Bronchial epithelial cell (primary cell): ENCODE measurements around the gene BDP1. TPM values are rescaled to one million over a fixed set of nuclear protein-coding genes. Genes with fewer than 3 reads are reported as not detected.
A peak's percentile ranks its signal among the peaks of the same experiment; 100 is the strongest.
"Not testable (repeated sequence)": the region's sequence is repeated elsewhere in the genome, so short reads cannot be mapped to it uniquely, and the experiment has no call there.

Experiments used
- DNase-seq: peaks from one replicate; pipeline ENCODE4 v3.0.0-alpha.2; 2010; ENCODE audit warnings: low read depth
- FAIRE-seq: peaks from 2 replicates; lab custom pipeline; 2011; peaks lifted over from hg19 to GRCh38; lab: Jason Lieb, UNC
- H3K27me3 ChIP-seq: 2 replicates; pipeline ENCODE4 v1.5.1; 2011; ENCODE audit warnings: low read length; ENCODE audit not compliant: control insufficient read depth, insufficient read depth
- H3K36me3 ChIP-seq: 2 replicates; pipeline ENCODE4 v1.5.1; 2011; ENCODE audit warnings: low read length; ENCODE audit not compliant: control insufficient read depth, insufficient read depth
- H3K4me3 ChIP-seq: 2 replicates; pipeline ENCODE4 v1.5.1; 2011; ENCODE audit warnings: mild to moderate bottlenecking, low read depth, low read length, control low read depth
- total RNA-seq: library from RNA; depleted of rRNA; stranded (reverse); fragments of >200 nt; gene quantifications from 2 replicates; pipeline ENCODE4 v1.2.1, GENCODE V29; 2014
- TF ChIP-seq, protein P1 (sequence below): IDR thresholded peaks from 2 replicates; pipeline ENCODE4 v1.5.1; 2011; ENCODE audit warnings: mild to moderate bottlenecking, moderate library complexity, low read length, control low read depth, inconsistent platforms; ENCODE audit not compliant: insufficient read depth, severe bottlenecking

Gene BDP1, protein sequence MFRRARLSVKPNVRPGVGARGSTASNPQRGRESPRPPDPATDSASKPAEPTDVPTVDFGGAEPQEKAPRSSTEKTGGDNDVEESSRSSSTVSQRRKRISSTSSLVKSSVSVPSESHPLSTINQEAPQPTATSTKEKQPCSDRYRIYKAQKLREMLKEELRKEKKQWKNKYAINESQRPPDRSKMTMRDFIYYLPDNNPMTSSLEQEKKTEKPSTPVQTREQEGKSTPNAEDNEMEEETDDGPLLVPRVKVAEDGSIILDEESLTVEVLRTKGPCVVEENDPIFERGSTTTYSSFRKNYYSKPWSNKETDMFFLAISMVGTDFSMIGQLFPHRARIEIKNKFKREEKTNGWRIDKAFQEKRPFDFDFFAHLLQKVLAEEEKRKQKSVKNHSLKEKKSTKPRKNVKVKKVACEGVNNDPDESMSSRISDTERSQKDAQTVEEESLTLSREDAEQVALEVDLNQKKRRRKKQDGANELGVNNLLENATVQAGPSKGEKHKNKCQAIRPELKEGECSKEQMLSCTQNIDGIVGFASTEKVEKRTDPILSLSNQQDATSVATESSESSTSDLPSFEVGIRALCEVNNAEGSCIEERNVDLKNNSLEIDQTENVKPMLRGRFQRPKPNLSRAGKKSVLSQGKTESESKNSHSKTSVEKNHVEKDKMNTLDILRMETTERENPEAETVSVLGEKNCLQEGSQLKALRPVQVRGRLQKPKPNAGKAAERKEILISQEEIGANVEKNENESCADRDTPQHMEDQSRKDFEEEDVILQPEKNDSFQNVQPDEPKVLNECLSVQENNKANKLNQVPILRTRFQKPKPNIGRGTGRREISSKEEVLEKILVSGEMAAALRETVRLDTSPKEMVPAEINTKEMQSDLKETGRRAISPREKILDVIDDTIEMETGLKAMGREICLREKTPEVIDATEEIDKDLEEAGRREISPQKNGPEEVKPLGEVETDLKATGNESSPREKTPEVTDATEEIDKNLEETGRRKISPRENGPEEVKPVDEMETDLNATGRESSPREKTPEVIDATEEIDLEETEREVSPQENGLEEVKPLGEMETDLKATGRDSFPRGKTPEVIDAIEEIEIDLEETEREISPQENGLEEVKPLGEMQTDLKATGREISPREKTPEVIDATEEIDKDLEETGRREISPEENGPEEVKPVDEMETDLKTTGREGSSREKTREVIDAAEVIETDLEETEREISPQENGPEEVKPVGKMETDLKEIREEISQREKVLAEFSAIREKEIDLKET (N-terminal part only)
- total RNA-seq = 17.1 and 19.5 TPM in 2 replicates

DNA sequence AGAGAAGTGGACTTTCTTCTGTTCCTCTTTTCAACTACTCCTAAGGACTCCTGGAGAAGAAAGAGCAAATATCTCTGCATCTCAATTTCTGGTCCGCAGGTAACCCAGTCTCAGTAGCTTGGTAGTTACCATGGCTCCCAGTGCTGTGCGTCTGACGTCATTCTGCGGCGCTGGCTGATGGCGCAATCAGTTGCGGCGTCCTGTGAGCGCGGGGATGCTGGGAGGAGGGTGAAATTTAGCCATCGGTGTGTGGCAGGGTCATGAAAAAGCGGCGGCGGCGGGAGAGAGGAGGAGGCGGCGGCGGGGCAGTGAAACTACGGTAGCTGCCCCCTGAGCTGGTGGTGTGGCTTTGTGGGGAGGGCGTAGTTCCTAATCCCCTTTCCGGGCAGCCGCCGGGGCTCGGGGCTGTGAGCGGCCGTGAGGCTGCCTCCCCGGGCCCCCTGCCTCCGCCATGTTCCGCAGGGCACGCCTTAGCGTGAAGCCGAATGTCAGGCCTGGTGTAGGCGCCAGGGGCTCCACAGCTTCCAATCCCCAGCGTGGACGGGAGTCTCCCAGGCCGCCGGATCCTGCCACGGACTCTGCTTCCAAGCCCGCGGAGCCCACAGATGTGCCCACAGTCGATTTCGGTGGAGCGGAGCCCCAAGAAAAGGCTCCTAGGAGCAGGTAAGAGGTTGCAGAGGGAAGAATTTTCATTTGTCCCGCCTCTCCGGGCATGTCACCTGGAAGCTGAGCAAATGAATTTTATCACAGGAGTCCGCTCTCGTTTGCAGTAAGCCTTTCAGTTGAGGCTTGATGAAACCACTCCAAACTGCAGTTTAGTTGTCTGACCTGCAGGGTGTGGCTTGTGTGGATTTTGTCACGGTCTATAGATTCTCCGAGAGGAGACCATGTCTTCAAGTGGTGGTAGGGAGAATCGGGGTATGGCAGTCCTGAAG lies at the start of gene BDP1:
BDP1 (plus strand) TSS at position 225 of the 935 bp plus-strand sequence; CDS start at position 452, 227 bp downstream.
- FAIRE-seq (no peak), DNase-seq (peak; percentile 88)
- peaks cover 6% of the 10 kb centered on the region for H3K36me3 ChIP-seq

DNA sequence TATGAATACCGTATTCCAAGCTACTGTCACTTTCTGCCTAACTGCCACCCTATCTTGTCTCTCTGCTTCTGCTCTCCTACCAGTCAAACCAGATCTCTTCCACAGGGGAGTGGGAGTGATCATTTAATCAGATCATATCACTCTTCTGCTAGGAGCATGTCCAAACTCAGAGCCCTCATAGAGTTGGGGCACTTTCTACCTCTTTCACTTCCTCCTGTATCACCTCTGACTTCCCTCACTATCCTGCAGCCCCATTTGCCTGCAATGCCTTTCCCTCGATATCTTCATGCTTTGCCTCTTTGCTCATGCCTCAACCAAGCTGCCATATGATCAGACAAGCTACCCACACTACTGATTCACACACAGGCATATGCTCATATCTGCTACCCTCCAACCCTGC lies 45.4 kb upstream of the BDP1 start:
- H3K27me3 ChIP-seq, DNase-seq, H3K36me3 ChIP-seq, H3K4me3 ChIP-seq: not testable (repeated sequence)
- peak; percentile 28 for FAIRE-seq

More for the DNA sequence above, at the start of gene BDP1:
- no peaks in the 10 kb centered on the region for H3K27me3 ChIP-seq
- TF ChIP-seq, protein P1, sequence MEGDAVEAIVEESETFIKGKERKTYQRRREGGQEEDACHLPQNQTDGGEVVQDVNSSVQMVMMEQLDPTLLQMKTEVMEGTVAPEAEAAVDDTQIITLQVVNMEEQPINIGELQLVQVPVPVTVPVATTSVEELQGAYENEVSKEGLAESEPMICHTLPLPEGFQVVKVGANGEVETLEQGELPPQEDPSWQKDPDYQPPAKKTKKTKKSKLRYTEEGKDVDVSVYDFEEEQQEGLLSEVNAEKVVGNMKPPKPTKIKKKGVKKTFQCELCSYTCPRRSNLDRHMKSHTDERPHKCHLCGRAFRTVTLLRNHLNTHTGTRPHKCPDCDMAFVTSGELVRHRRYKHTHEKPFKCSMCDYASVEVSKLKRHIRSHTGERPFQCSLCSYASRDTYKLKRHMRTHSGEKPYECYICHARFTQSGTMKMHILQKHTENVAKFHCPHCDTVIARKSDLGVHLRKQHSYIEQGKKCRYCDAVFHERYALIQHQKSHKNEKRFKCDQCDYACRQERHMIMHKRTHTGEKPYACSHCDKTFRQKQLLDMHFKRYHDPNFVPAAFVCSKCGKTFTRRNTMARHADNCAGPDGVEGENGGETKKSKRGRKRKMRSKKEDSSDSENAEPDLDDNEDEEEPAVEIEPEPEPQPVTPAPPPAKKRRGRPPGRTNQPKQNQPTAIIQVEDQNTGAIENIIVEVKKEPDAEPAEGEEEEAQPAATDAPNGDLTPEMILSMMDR = peak; percentile 40
- peak within 1 kb of the TSS; percentile 90 for H3K4me3 ChIP-seq

DNA sequence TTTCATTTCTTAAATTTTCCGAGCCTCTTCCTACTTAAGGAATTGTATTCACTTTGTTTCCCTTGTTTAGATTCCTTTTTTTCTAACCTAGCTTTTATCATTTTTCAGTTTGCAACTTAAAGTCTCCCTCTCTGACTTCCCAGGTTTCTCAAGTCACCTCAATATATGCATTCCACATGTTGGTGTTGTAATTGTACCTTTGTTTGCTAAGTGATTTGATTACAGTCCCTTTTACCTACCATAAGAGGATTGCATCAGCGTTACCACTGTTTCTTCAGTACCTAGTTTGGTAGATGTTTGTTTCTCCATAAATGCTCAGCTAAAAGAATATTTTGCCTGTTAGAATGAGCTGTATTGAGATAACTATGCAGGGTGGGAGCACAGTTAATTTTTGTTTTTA lies 39.8 kb upstream of the BDP1 start:
- not testable (repeated sequence) for DNase-seq, H3K4me3 ChIP-seq, H3K36me3 ChIP-seq, H3K27me3 ChIP-seq, FAIRE-seq

DNA sequence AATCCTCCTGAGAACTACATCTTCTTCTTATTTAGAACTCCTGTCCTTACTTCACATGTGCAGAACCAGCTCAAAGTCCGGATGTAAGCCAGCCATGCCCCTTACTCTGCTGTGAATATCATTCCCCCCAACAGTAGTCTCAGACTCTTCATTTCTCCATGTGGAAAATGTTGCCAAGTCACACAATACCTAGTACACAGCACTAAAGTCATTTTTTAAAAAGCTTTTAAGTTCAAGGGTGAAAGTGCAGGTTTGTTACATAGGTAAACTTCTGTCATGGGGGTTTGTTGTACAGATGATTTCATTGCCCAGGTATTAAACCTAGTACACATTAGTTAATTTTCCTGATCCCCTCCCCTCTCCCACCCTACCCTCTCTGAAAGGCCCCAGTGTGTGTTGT lies 37.4 kb upstream of the BDP1 start:
- DNase-seq, H3K36me3 ChIP-seq, H3K27me3 ChIP-seq, H3K4me3 ChIP-seq, FAIRE-seq: not testable (repeated sequence)

DNA sequence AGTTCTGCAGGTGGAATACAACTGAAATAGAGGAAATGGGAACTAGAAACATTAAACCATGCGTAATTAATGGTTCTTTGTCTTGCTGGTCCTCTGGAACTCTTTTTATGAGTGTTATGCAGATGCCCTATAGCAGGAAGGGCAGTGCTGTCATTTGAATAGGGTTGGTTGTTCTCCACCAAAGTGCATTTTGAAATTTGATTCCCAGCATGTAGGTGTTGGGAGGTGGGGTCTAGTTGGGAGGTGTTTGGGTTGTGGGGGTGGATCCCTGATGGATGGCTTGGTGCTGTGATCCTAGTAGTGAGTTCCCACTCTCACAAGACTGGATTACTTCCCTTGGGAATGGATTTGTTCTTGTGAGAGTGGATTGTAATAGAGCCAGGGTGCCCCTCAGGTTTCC lies 34.2 kb upstream of the BDP1 start:
- H3K27me3 ChIP-seq, FAIRE-seq, H3K4me3 ChIP-seq, H3K36me3 ChIP-seq, DNase-seq: not testable (repeated sequence)

DNA sequence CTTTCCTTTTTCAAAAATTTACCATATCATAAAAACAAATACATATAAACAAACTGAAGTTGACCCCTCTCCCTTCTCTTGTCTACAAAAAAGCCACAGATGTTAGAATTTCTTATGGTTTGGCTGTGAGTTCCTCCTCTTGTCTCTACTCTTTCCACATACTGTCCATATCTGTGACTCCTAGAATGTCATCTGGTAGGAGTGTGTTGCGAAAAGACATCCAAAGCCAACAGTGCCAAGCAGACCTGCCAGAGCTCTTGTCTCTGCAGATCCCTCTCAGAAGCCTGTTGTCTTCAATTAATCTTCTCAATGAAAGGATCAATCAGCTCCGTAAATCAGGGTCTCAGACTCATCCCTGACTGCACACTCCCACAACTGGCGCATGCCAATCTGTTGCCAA lies 31.6 kb upstream of the BDP1 start:
- H3K36me3 ChIP-seq, H3K4me3 ChIP-seq, H3K27me3 ChIP-seq, FAIRE-seq, DNase-seq: not testable (repeated sequence)

DNA sequence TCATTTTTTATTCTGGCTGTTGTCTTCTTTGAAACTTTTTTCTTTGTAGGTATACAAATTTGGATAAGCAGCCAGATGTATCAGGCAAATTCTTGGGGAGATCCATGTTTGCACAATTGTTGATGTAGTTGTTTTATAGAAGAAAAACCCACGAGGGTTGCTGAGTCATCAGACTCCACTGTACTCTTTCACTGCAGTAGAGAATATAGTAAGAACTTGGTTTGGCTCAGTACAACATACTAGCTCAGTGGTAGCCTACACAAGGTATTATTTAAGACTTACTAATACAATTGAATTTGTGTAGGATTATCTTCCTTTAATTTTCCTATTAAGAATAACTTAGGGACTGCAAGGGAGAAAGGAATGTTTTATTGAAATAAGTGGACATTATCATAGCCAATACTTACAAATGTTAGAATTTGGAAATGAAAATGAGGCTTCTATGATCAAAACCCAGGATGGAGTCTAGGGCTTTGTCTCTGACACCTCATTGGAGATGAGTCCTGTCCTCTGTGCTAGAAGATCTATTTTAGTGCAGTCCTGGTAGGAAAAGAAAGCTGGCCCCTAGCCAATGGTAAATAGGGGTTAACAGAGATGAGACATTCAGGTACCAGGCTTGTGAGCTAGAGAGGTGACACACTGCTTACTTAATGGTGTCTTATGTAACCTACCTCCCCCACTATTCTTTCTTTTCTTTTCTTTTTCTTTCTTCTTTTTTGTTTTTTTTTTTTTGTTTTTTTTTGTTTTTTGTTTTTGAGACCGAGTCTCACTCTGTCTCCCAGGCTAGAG lies 28.6 kb upstream of the BDP1 start:
- DNase-seq, H3K27me3 ChIP-seq, H3K4me3 ChIP-seq, H3K36me3 ChIP-seq, FAIRE-seq: not testable (repeated sequence)

DNA sequence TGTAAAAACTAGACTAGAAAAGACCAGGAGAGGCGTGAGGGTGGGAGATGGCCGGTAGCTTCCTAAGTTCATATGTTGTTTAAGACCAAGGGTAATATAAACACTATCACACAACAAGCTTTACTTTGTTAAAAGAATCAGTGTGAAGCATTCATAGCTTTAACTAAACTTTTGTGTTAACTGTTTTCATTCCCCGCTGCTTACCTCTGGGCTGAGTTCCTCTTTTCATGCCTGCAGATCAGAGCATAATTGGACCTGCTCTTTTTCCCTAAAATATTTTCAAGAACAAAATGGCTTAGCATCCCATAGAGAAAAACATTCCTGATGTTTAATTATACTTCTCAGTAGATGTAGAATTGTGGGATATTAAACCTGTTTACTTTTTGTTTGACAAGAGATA lies 23.0 kb upstream of the BDP1 start:
- not testable (repeated sequence) for H3K4me3 ChIP-seq, DNase-seq, H3K27me3 ChIP-seq, H3K36me3 ChIP-seq, FAIRE-seq

DNA sequence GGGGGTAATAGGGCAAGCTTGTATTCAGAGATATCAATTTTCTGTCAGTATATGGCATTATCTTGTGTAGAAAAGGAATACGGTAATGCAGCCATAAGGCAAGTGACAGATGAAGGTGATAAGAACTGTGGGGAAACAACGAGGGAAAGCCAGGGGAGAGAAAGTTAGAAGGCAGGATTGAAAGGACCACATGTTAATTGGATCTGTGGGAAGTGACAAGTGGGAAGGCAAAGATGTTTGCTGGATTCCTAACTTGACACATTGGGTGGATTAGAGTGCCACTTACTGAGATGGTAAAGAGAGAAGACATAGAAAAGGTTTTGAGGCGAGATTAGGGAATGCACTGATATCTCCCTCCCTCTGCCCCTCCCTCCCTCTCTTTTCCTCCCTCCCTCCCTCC lies 20.6 kb upstream of the BDP1 start:
- not testable (repeated sequence) for H3K36me3 ChIP-seq, FAIRE-seq

DNA sequence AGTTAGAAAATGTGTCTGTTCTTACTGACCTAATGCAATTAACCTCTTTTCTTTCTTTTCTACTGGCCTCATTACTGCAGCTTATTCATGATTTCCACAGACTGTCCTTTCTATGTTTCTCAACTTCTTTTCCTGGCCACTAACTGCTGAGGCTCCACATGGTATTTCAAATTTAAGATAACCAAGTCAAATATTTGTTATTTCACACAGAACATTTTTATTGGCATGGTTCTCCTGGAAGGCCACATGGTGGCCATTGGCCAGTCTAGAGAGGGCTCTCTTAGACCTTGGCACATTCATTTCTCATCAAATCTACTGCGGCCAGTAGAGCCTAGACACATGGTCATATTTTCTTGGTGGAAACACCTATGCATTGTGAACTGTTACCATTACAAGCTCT lies 13.9 kb upstream of the BDP1 start:
- not testable (repeated sequence) for DNase-seq, H3K27me3 ChIP-seq, H3K4me3 ChIP-seq, H3K36me3 ChIP-seq, FAIRE-seq

More for the DNA sequence above, 20.6 kb upstream of the BDP1 start:
- not testable (repeated sequence) for H3K4me3 ChIP-seq, DNase-seq, H3K27me3 ChIP-seq

DNA sequence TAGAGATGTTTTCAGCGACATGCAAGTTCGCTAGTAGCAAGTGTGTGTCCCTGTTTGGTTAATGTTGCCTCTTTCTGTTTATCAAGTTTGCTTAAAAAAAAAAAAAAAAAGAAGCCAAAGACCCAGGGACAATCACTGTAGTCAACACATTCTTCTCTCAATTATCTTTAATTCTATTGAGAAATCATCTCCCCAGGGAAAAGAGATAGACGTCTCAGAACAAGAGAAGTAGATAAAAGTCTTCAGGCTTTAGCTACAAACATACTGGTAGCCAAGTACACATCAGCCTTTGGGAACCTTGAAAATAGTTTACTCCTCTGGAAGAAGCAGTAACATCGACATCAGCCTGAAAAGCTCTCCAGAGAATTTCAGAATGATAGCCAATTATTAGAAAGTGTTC lies 11.6 kb upstream of the BDP1 start:
- not testable (repeated sequence) for H3K36me3 ChIP-seq, H3K27me3 ChIP-seq, FAIRE-seq, H3K4me3 ChIP-seq, DNase-seq
